IMR-90 (cell line): ENCODE data around the gene TBCD. TPM values are rescaled to one million over a fixed set of nuclear protein-coding genes. Genes with fewer than 3 reads are reported as not detected.

ENCODE experiments used
- ATAC-seq: fragments of 200-7000 bp; cut with Tn5 transposase; 2 replicates; pipeline ENCODE4 v1.9.1; 2020; ENCODE audit warnings: low read depth, mild to moderate bottlenecking, moderate library complexity
- BruUV-seq: library from RNA; stranded (reverse); fragments of 400-500 nt; replicated peaks from 2 replicates; lab custom pipeline; 2021; lab: Mats Ljungman, UMichigan
- CTCF ChIA-PET: fragments of 300-600 bp; formaldehyde crosslinking; extraction: SDS; loops from one replicate; lab custom pipeline; 2021; ENCODE audit warnings: antibody characterized with exemption; lab: Yijun Ruan, JAX
- POLR2A ChIA-PET: fragments of 300-600 bp; sonication (Branson Sonifier 250); formaldehyde crosslinking; loops from one replicate; lab custom pipeline; 2022; ENCODE audit warnings: antibody characterized with exemption; ENCODE audit not compliant: unreplicated experiment; lab: Charles Lee
- DNase-seq: peaks from one replicate; pipeline ENCODE4 v3.0.0; 2013
- H2AFZ ChIP-seq: replicated peaks from 2 replicates; pipeline ENCODE3; 2013; ENCODE audit warnings: low read length, mild to moderate bottlenecking; ENCODE audit not compliant: poor library complexity
- H2AK5ac ChIP-seq: 2 replicates; pipeline ENCODE4 v1.6.1; 2013; ENCODE audit warnings: low read depth, low read length, inconsistent platforms
- H2AK9ac ChIP-seq: replicated peaks from 2 replicates; pipeline ENCODE3; 2013; ENCODE audit warnings: mild to moderate bottlenecking, low read depth, low read length, moderate library complexity; ENCODE audit not compliant: poor library complexity
- H2BK120ac ChIP-seq: 2 replicates; pipeline ENCODE4 v1.6.1; 2013; ENCODE audit warnings: low read depth, low read length, inconsistent platforms
- H2BK15ac ChIP-seq: 3 replicates; pipeline ENCODE4 v1.6.1; 2013; ENCODE audit warnings: low read depth, low read length, inconsistent platforms
- H2BK20ac ChIP-seq: 2 replicates; pipeline ENCODE4 v1.6.1; 2013; ENCODE audit warnings: low read depth, mild to moderate bottlenecking, inconsistent platforms, low read length, moderate library complexity
- H2BK5ac ChIP-seq: 2 replicates; pipeline ENCODE4 v1.6.1; 2013; ENCODE audit warnings: mild to moderate bottlenecking, low read depth, low read length, inconsistent platforms; ENCODE audit not compliant: poor library complexity, severe bottlenecking
- H3K14ac ChIP-seq: replicated peaks from 2 replicates; pipeline ENCODE4 v1.6.1; 2013; ENCODE audit warnings: low read depth, low read length, inconsistent platforms
- H3K18ac ChIP-seq: 2 replicates; pipeline ENCODE4 v1.6.1; 2013; ENCODE audit warnings: low read depth, low read length, control low read depth
- H3K23ac ChIP-seq: 2 replicates; pipeline ENCODE4 v1.6.1; 2013; ENCODE audit warnings: low read depth, low read length, inconsistent platforms
- H3K27ac ChIP-seq: 2 replicates; pipeline ENCODE4 v1.5.1; 2013; ENCODE audit warnings: mild to moderate bottlenecking, control low read depth, low read length; ENCODE audit not compliant: insufficient read depth
- H3K27me3 ChIP-seq: 2 replicates; pipeline ENCODE4 v1.6.1; 2013; ENCODE audit warnings: low read length; ENCODE audit not compliant: control insufficient read depth, insufficient read depth
- H3K36me3 ChIP-seq: 2 replicates; pipeline ENCODE4 v1.6.1; 2013; ENCODE audit warnings: low read length, mixed read lengths; ENCODE audit not compliant: control insufficient read depth, insufficient read depth
- H3K4ac ChIP-seq: 2 replicates; pipeline ENCODE4 v1.6.1; 2013; ENCODE audit warnings: low read depth, low read length, inconsistent platforms
- H3K4me1 ChIP-seq: 2 replicates; pipeline ENCODE4 v1.6.1; 2013; ENCODE audit warnings: low read length, mixed read lengths; ENCODE audit not compliant: control insufficient read depth, insufficient read depth
- H3K4me2 ChIP-seq: 2 replicates; pipeline ENCODE4 v1.6.1; 2013; ENCODE audit warnings: low read depth, mild to moderate bottlenecking, control low read depth, low read length, moderate library complexity
- H3K4me3 ChIP-seq: 2 replicates; pipeline ENCODE4 v1.5.1; 2013; ENCODE audit warnings: low read depth, mild to moderate bottlenecking, control low read depth, low read length, moderate library complexity; ENCODE audit not compliant: insufficient read depth
- H3K56ac ChIP-seq: 2 replicates; pipeline ENCODE4 v1.6.1; 2013; ENCODE audit warnings: low read length, inconsistent platforms; ENCODE audit not compliant: insufficient read depth; ENCODE audit errors: extremely low read depth
- H3K79me1 ChIP-seq, 2 experiments: 2 replicates each; pipeline ENCODE4 v1.6.1; 2013; ENCODE audit warnings: low read length in 2 of 2, inconsistent platforms in 1 of 2, low read depth in 1 of 2
- H3K9ac ChIP-seq: 2 replicates; pipeline ENCODE4 v1.6.1; 2013; ENCODE audit warnings: low read depth, low read length, control low read depth
- H3K9me1 ChIP-seq: 2 replicates; pipeline ENCODE4 v1.6.1; 2013; ENCODE audit warnings: low read length, inconsistent platforms; ENCODE audit not compliant: insufficient read depth
- H3K9me3 ChIP-seq: 2 replicates; pipeline ENCODE4 v1.6.1; 2013; ENCODE audit warnings: low read length; ENCODE audit not compliant: control insufficient read depth, insufficient read depth
- H4K20me1 ChIP-seq: 2 replicates; pipeline ENCODE4 v1.6.1; 2013; ENCODE audit warnings: low read length, inconsistent platforms; ENCODE audit not compliant: insufficient read depth
- H4K5ac ChIP-seq: 2 replicates; pipeline ENCODE4 v1.6.1; 2013; ENCODE audit warnings: mild to moderate bottlenecking, low read depth, low read length, control low read depth
- H4K8ac ChIP-seq, 2 experiments: 2 replicates each; pipeline ENCODE4 v1.6.1; 2013; ENCODE audit warnings: low read depth in 2 of 2, low read length in 2 of 2, control low read depth in 1 of 2, inconsistent platforms in 1 of 2
- H4K91ac ChIP-seq: 2 replicates; pipeline ENCODE4 v1.6.1; 2013; ENCODE audit warnings: low read depth, low read length, inconsistent platforms; ENCODE audit not compliant: insufficient read depth
- CEBPB ChIP-seq: IDR thresholded peaks from 2 replicates; pipeline ENCODE4 v1.6.1; 2012; ENCODE audit warnings: low read depth, low read length, improper control_type of control experiment
- CTCF ChIP-seq: conservative IDR thresholded peaks from 2 replicates; pipeline ENCODE4 v1.5.1; 2012; ENCODE audit warnings: mild to moderate bottlenecking, low read depth, low read length, improper control_type of control experiment
- ELK1 ChIP-seq: fragments of 150-350 bp; IDR thresholded peaks from 2 replicates; pipeline ENCODE4 v1.6.1; 2016; ENCODE audit warnings: low read depth, mild to moderate bottlenecking, low read length, moderate library complexity, borderline replicate concordance
- FOS ChIP-seq: fragments of 150-350 bp; IDR thresholded peaks from 2 replicates; pipeline ENCODE4 v1.6.1; 2016; ENCODE audit warnings: low read depth, low read length
- MAFK ChIP-seq: IDR thresholded peaks from 2 replicates; pipeline ENCODE4 v1.6.1; 2012; ENCODE audit warnings: low read depth, low read length, improper control_type of control experiment
- MAZ ChIP-seq: IDR thresholded peaks from 2 replicates; pipeline ENCODE4 v1.6.1; 2012; ENCODE audit warnings: low read depth, mild to moderate bottlenecking, low read length, improper control_type of control experiment, moderate library complexity, borderline replicate concordance
- MXI1 ChIP-seq: IDR thresholded peaks from 2 replicates; pipeline ENCODE4 v1.6.1; 2012; ENCODE audit warnings: low read depth, mild to moderate bottlenecking, low read length, moderate library complexity, borderline replicate concordance
- NFE2L2 ChIP-seq: fragments of 150-350 bp; IDR thresholded peaks from 2 replicates; pipeline ENCODE4 v1.6.1; 2016; ENCODE audit warnings: low read depth, mild to moderate bottlenecking, low read length
- RAD21 ChIP-seq: IDR thresholded peaks from 2 replicates; pipeline ENCODE4 v1.6.1; 2012; ENCODE audit warnings: low read length, improper control_type of control experiment
- RCOR1 ChIP-seq: IDR thresholded peaks from 2 replicates; pipeline ENCODE4 v1.6.1; 2012; ENCODE audit warnings: mild to moderate bottlenecking, low read length, improper control_type of control experiment; ENCODE audit not compliant: insufficient replicate concordance
- RFX5 ChIP-seq: IDR thresholded peaks from 2 replicates; pipeline ENCODE4 v1.8.0; 2012; ENCODE audit warnings: low read depth, mild to moderate bottlenecking, low read length, moderate library complexity
- WGBS, 2 experiments: methylation state at CpG; one replicate each; pipeline versions ENCODE4 v1.1.5 to v1.1.7; 2013; ENCODE audit warnings: missing lambda C conversion rate in 2 of 2; ENCODE audit not compliant: insufficient read length in 1 of 2; ENCODE audit errors: extremely low coverage in 2 of 2; 5-methylcytosine and 5-hydroxymethylcytosine counted together
- dilution Hi-C: fragments of 300-500 bp; cut with HindIII; formaldehyde crosslinking; loops from one replicate; pipeline ENCODE4 v1.14.3; 2018; ENCODE audit warnings: low sequenced_read_pairs; ENCODE audit not compliant: unreplicated experiment
- in situ Hi-C: fragments of 300-500 bp; cut with MboI; formaldehyde crosslinking; loops from 3 replicates; pipeline ENCODE4 v1.14.3; 2019; ENCODE audit warnings: low sequenced_read_pairs, inconsistent platforms, mixed read lengths
- intact Hi-C: fragments of 100-400 bp; cut with micrococcal nuclease; formaldehyde crosslinking; loops from 2 replicates; pipeline ENCODE4 v1.10.0; 2022
- polyA plus RNA-seq, 3 experiments: library from polyadenylated mRNA; depleted of rRNA; stranded (reverse); fragments of >200 nt; gene quantifications; 2 replicates each; pipeline ENCODE4 v1.2.3, GENCODE V29; 2012; ENCODE audit warnings: low replicate concordance in 1 of 3
- total RNA-seq: library from RNA; depleted of rRNA; stranded (reverse); fragments of >200 nt; gene quantifications from 2 replicates; pipeline ENCODE4 v1.2.3, GENCODE V29; 2012

The TBCD gene
- total and polyA plus RNA-seq, 2 of the 4 experiments (the other 2 are of a cell fraction), result 21.9 to 54.5 TPM

GRCh38 chr17:82780195-82780594, 28.3 kb downstream of the TBCD start:
- peaks cover 0 to 32% of the 10 kb centered on the region in 2 experiments; a peak in 3 of 4 replicates for H3K79me1 ChIP-seq
- no peak overlapping the region for H4K5ac ChIP-seq
- in situ Hi-C loops, result no loop called here
- H4K20me1 ChIP-seq, result peaks cover 17% of the 10 kb centered on the region
- H3K36me3 ChIP-seq, result peaks cover 16% of the 10 kb centered on the region
- no peak overlapping the region for H3K14ac ChIP-seq
- dilution Hi-C loops, result no loop called here
- no TSS peak for BruUV-seq
- WGBS, 2 experiments, result 59% methylated on average over 6 of the region's 12 CpGs; no CpG with 5 or more reads in 1 of the 2 experiments
- no peak overlapping the region for H4K91ac ChIP-seq
- H2BK120ac ChIP-seq, result no peak overlapping the region
- intact Hi-C loops, result loop anchor here (2.0 to 5.0 kb wide), 2 partner anchors 97 to 137 kb away; no protein-coding TSS in a partner anchor
- H3K4ac ChIP-seq, result 0 out of 2 replicates have a peak overlapping the region, but pooled peaks have one; percentile 12
- H3K9me1 ChIP-seq, result no peaks in the 10 kb centered on the region
- H2BK5ac ChIP-seq, result no peak overlapping the region
- H3K23ac ChIP-seq, result no peak overlapping the region
- no peak for DNase-seq
- peak overlapping the region; percentile 28; the same call in 1 of the 2 replicates for H2AK5ac ChIP-seq
- no peak overlapping the region for H3K9ac ChIP-seq
- TF ChIP-seq NFE2L2 (no peak), RCOR1 (no peak), CEBPB (no peak), MAFK (no peak), CTCF (no peak), RAD21 (no peak), FOS (no peak), MXI1 (no peak), MAZ (no peak), ELK1 (no peak), RFX5 (no peak)
- no peaks in the 10 kb centered on the region for H3K27me3 ChIP-seq
- no peak overlapping the region for H2BK20ac ChIP-seq
- H4K8ac ChIP-seq, result no peak overlapping the region
- no peak overlapping the region for H3K27ac ChIP-seq
- no peak overlapping the region for H3K4me3 ChIP-seq
- no peak overlapping the region for H2BK15ac ChIP-seq
- H3K18ac ChIP-seq, result no peak overlapping the region
- ChIA-PET CTCF (interaction anchor here (0.6 to 0.7 kb wide), 3 partner anchors 133 to 148 kb away, joined by 3 to 5 read pairs (median 4); no protein-coding TSS in a partner anchor), POLR2A (no interaction called here)
- no peaks in the 10 kb centered on the region for H3K9me3 ChIP-seq
- peak overlapping the region; percentile 44 for H2AK9ac ChIP-seq
- H3K4me1 ChIP-seq, result peaks cover 4% of the 10 kb centered on the region; the same call in 1 of the 2 replicates
- no peak overlapping the region for H3K56ac ChIP-seq
- no peak overlapping the region for H3K4me2 ChIP-seq
- H2AFZ ChIP-seq, result peak overlapping the region; percentile 18
- no peak for ATAC-seq
